Nephron progenitor cell (in vitro differentiated cells): ENCODE measurements around the gene PBLD.

Source experiments
- DNase-seq: peaks from one replicate; pipeline ENCODE4 v3.0.0; 2021
- H3K27ac Mint-ChIP-seq: 2 replicates; pipeline ENCODE4 v1.8.0; 2021; ENCODE audit warnings: mild to moderate bottlenecking, moderate library complexity, mixed read lengths
- H3K27me3 Mint-ChIP-seq: 2 replicates; pipeline ENCODE4 v1.8.0; 2021; ENCODE audit warnings: mild to moderate bottlenecking, low read depth, mixed read lengths; ENCODE audit not compliant: poor library complexity
- H3K36me3 Mint-ChIP-seq: 2 replicates; pipeline ENCODE4 v1.8.0; 2021; ENCODE audit warnings: low read depth, mixed read lengths
- H3K4me1 Mint-ChIP-seq: 2 replicates; pipeline ENCODE4 v1.8.0; 2021; ENCODE audit warnings: mixed read lengths
- H3K4me3 Mint-ChIP-seq: 2 replicates; pipeline ENCODE4 v1.8.0; 2021; ENCODE audit warnings: mild to moderate bottlenecking, moderate library complexity, mixed read lengths
- H3K9me3 Mint-ChIP-seq: 2 replicates; pipeline ENCODE4 v1.8.0; 2021; ENCODE audit warnings: mild to moderate bottlenecking, moderate library complexity, mixed read lengths
- TF ChIP-seq, protein P1 (sequence below): fragments of 200-600 bp; sonication (generic); IDR thresholded peaks from 2 replicates; pipeline ENCODE4 v1.5.0; 2021; ENCODE audit warnings: antibody characterized with exemption

The PBLD gene

DNA sequence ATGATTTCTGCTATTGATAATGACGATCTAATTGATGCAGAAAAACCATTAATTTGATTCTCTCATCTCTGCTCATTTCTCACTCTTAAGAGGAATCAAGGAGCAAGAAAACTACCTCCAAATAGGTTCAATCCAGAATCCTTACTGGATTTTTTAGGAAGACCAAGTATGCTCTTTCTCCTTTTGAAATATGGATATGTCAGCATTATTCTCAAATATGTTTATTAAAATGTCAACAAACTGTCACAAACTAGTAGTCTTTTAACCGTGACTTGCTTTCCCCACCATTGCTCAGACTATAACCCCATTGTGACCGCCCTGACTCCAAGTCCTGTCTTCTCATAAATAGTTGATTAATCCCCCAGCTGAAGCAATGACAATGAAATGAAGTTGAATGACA lies 99.7 kb downstream of the PBLD start:
- Mint-ChIP-seq H3K9me3 (no peaks in the 10 kb centered on the region), H3K4me3 (no peak overlapping the region), H3K36me3 (no peaks in the 10 kb centered on the region), H3K4me1 (peaks cover 13% of the 10 kb centered on the region), H3K27me3 (peaks cover 54% of the 10 kb centered on the region), H3K27ac (no peak overlapping the region)
- TF ChIP-seq, protein P1, sequence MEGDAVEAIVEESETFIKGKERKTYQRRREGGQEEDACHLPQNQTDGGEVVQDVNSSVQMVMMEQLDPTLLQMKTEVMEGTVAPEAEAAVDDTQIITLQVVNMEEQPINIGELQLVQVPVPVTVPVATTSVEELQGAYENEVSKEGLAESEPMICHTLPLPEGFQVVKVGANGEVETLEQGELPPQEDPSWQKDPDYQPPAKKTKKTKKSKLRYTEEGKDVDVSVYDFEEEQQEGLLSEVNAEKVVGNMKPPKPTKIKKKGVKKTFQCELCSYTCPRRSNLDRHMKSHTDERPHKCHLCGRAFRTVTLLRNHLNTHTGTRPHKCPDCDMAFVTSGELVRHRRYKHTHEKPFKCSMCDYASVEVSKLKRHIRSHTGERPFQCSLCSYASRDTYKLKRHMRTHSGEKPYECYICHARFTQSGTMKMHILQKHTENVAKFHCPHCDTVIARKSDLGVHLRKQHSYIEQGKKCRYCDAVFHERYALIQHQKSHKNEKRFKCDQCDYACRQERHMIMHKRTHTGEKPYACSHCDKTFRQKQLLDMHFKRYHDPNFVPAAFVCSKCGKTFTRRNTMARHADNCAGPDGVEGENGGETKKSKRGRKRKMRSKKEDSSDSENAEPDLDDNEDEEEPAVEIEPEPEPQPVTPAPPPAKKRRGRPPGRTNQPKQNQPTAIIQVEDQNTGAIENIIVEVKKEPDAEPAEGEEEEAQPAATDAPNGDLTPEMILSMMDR: no peak
- no peak for DNase-seq
